K562 (cell line): ENCODE measurements around the gene NRDE2.

ENCODE experiments used
- CCNT2 ChIP-seq: IDR thresholded peaks from 2 replicates; pipeline ENCODE4 v1.6.1; 2011; ENCODE audit warnings: borderline replicate concordance, low read depth, mild to moderate bottlenecking, moderate library complexity, mixed read lengths, low read length; ENCODE audit not compliant: insufficient read length; ENCODE audit errors: extremely low read depth
- MYC ChIP-seq, 2 experiments: fragments of 250-450 bp in 1 of 2; sonication (Bioruptor Pico) in 1 of 2; IDR thresholded peaks; 2 replicates each; pipeline versions ENCODE4 v1.5.1 to v1.6.1; 2012 to 2021; ENCODE audit warnings: low read depth in 2 of 2, borderline replicate concordance in 1 of 2, improper control_type of control experiment in 1 of 2, low read length in 1 of 2, mild to moderate bottlenecking in 1 of 2, moderate library complexity in 1 of 2
- TF ChIP-seq, protein P1 (sequence below), 3 experiments: IDR thresholded peaks in 2 of 3; conservative IDR thresholded peaks in 1 of 3; 2 replicates each; pipeline ENCODE4 v1.5.1; 2011 to 2012; ENCODE audit warnings: low read length in 3 of 3, mild to moderate bottlenecking in 3 of 3, control low read depth in 2 of 3, improper control_type of control experiment in 1 of 3, inconsistent platforms in 1 of 3, low read depth in 1 of 3, mixed read lengths in 1 of 3, moderate library complexity in 1 of 3; ENCODE audit not compliant: insufficient read depth in 2 of 3
- TF ChIP-seq, protein P2 (sequence below): fragments of 250-450 bp; sonication (Bioruptor Pico); IDR thresholded peaks from 2 replicates; pipeline ENCODE4 v1.4.0; 2020; ENCODE audit warnings: mild to moderate bottlenecking
- TF ChIP-seq, protein P3 (sequence below), 2 experiments: fragments of 450-650 bp in 1 of 2; sonication (generic) in 1 of 2; formaldehyde crosslinking in 1 of 2; IDR thresholded peaks; 2 replicates each; pipeline versions ENCODE4 v1.7.1 to v1.9.0; 2016 to 2022; ENCODE audit warnings: inconsistent platforms in 1 of 2, mild to moderate bottlenecking in 1 of 2, missing genetic modification reagents in 1 of 2

DNA sequence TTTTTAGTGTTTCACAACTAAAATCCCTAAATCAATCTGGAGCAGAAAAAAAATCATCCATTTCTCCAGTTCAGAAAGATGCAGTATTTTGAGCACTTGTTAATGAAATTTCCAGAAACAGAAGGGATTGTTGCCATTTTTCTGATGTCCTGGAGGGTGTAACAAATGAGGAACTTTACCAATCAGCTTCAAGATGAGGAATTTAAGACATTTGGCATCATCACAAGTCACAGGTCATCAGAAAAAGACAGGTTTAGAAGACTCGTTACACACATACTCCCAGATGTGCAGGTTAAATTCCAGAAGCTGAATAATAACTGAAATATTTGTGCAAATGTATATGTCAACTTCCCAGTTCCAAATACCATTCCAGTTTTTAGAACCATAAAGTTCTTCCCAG is 75.9 kb downstream of the NRDE2 start:
- TF ChIP-seq, protein P1, sequence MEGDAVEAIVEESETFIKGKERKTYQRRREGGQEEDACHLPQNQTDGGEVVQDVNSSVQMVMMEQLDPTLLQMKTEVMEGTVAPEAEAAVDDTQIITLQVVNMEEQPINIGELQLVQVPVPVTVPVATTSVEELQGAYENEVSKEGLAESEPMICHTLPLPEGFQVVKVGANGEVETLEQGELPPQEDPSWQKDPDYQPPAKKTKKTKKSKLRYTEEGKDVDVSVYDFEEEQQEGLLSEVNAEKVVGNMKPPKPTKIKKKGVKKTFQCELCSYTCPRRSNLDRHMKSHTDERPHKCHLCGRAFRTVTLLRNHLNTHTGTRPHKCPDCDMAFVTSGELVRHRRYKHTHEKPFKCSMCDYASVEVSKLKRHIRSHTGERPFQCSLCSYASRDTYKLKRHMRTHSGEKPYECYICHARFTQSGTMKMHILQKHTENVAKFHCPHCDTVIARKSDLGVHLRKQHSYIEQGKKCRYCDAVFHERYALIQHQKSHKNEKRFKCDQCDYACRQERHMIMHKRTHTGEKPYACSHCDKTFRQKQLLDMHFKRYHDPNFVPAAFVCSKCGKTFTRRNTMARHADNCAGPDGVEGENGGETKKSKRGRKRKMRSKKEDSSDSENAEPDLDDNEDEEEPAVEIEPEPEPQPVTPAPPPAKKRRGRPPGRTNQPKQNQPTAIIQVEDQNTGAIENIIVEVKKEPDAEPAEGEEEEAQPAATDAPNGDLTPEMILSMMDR (IDR thresholded peaks at IDR 0.05 in 2 of 3, conservative IDR thresholded peaks at IDR 0.05 in 1 of 3; ENCODE audit: insufficient read depth in 2 of 3, low read depth in 1 of 3, low read length in 3 of 3), result no peak
- TF ChIP-seq CCNT2 (no peak), MYC (IDR thresholded peaks at IDR 0.05; ENCODE audit: low read depth, low read length) (no peak), MYC (CRISPR knock-in tag; IDR thresholded peaks at IDR 0.05; ENCODE audit: borderline replicate concordance, low read depth) (no peak)
- TF ChIP-seq, protein P2, sequence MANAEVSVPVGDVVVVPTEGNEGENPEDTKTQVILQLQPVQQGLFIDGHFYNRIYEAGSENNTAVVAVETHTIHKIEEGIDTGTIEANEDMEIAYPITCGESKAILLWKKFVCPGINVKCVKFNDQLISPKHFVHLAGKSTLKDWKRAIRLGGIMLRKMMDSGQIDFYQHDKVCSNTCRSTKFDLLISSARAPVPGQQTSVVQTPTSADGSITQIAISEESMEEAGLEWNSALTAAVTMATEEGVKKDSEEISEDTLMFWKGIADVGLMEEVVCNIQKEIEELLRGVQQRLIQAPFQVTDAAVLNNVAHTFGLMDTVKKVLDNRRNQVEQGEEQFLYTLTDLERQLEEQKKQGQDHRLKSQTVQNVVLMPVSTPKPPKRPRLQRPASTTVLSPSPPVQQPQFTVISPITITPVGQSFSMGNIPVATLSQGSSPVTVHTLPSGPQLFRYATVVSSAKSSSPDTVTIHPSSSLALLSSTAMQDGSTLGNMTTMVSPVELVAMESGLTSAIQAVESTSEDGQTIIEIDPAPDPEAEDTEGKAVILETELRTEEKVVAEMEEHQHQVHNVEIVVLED (CRISPR knock-in tag), result no peak
- TF ChIP-seq, protein P3, sequence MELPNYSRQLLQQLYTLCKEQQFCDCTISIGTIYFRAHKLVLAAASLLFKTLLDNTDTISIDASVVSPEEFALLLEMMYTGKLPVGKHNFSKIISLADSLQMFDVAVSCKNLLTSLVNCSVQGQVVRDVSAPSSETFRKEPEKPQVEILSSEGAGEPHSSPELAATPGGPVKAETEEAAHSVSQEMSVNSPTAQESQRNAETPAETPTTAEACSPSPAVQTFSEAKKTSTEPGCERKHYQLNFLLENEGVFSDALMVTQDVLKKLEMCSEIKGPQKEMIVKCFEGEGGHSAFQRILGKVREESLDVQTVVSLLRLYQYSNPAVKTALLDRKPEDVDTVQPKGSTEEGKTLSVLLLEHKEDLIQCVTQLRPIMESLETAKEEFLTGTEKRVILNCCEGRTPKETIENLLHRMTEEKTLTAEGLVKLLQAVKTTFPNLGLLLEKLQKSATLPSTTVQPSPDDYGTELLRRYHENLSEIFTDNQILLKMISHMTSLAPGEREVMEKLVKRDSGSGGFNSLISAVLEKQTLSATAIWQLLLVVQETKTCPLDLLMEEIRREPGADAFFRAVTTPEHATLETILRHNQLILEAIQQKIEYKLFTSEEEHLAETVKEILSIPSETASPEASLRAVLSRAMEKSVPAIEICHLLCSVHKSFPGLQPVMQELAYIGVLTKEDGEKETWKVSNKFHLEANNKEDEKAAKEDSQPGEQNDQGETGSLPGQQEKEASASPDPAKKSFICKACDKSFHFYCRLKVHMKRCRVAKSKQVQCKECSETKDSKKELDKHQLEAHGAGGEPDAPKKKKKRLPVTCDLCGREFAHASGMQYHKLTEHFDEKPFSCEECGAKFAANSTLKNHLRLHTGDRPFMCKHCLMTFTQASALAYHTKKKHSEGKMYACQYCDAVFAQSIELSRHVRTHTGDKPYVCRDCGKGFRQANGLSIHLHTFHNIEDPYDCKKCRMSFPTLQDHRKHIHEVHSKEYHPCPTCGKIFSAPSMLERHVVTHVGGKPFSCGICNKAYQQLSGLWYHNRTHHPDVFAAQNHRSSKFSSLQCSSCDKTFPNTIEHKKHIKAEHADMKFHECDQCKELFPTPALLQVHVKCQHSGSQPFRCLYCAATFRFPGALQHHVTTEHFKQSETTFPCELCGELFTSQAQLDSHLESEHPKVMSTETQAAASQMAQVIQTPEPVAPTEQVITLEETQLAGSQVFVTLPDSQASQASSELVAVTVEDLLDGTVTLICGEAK (IDR thresholded peaks at IDR 0.05), result no peak
- TF ChIP-seq, protein P3 (CRISPR knock-in tag; IDR thresholded peaks at IDR 0.05), result no peak
